IMR-90 (cell line): ENCODE data around the gene MYO1G.

Experiments
- BHLHE40 ChIP-seq: fragments of 150-350 bp; IDR thresholded peaks from 2 replicates; pipeline ENCODE4 v1.6.1; 2016; ENCODE audit warnings: mild to moderate bottlenecking, low read depth, low read length
- CEBPB ChIP-seq: IDR thresholded peaks from 2 replicates; pipeline ENCODE4 v1.6.1; 2012; ENCODE audit warnings: low read depth, low read length, improper control_type of control experiment
- CHD1 ChIP-seq: IDR thresholded peaks from 2 replicates; pipeline ENCODE4 v1.6.1; 2012; ENCODE audit warnings: low read depth, low read length, improper control_type of control experiment
- ELK1 ChIP-seq: fragments of 150-350 bp; IDR thresholded peaks from 2 replicates; pipeline ENCODE4 v1.6.1; 2016; ENCODE audit warnings: low read depth, mild to moderate bottlenecking, low read length, moderate library complexity, borderline replicate concordance
- FOS ChIP-seq: fragments of 150-350 bp; IDR thresholded peaks from 2 replicates; pipeline ENCODE4 v1.6.1; 2016; ENCODE audit warnings: low read depth, low read length
- MAFK ChIP-seq: IDR thresholded peaks from 2 replicates; pipeline ENCODE4 v1.6.1; 2012; ENCODE audit warnings: low read depth, low read length, improper control_type of control experiment
- MAZ ChIP-seq: IDR thresholded peaks from 2 replicates; pipeline ENCODE4 v1.6.1; 2012; ENCODE audit warnings: low read depth, mild to moderate bottlenecking, low read length, improper control_type of control experiment, moderate library complexity, borderline replicate concordance
- MXI1 ChIP-seq: IDR thresholded peaks from 2 replicates; pipeline ENCODE4 v1.6.1; 2012; ENCODE audit warnings: low read depth, mild to moderate bottlenecking, low read length, moderate library complexity, borderline replicate concordance
- POLR2A ChIP-seq: IDR thresholded peaks from 2 replicates; pipeline ENCODE4 v1.6.1; 2012; ENCODE audit warnings: mild to moderate bottlenecking, low read depth, low read length
- RFX5 ChIP-seq: IDR thresholded peaks from 2 replicates; pipeline ENCODE4 v1.8.0; 2012; ENCODE audit warnings: low read depth, mild to moderate bottlenecking, low read length, moderate library complexity
- SMC3 ChIP-seq: fragments of 150-350 bp; IDR thresholded peaks from 2 replicates; pipeline ENCODE4 v1.6.1; 2016; ENCODE audit warnings: low read depth, mild to moderate bottlenecking, antibody characterized with exemption, low read length, moderate library complexity
- USF2 ChIP-seq: fragments of 150-350 bp; IDR thresholded peaks from 2 replicates; pipeline ENCODE4 v1.6.1; 2017; ENCODE audit warnings: mild to moderate bottlenecking, antibody characterized with exemption, low read length, low read depth
- TF ChIP-seq, protein P1 (sequence below): conservative IDR thresholded peaks from 2 replicates; pipeline ENCODE4 v1.5.1; 2012; ENCODE audit warnings: mild to moderate bottlenecking, low read depth, low read length, improper control_type of control experiment

DNA sequence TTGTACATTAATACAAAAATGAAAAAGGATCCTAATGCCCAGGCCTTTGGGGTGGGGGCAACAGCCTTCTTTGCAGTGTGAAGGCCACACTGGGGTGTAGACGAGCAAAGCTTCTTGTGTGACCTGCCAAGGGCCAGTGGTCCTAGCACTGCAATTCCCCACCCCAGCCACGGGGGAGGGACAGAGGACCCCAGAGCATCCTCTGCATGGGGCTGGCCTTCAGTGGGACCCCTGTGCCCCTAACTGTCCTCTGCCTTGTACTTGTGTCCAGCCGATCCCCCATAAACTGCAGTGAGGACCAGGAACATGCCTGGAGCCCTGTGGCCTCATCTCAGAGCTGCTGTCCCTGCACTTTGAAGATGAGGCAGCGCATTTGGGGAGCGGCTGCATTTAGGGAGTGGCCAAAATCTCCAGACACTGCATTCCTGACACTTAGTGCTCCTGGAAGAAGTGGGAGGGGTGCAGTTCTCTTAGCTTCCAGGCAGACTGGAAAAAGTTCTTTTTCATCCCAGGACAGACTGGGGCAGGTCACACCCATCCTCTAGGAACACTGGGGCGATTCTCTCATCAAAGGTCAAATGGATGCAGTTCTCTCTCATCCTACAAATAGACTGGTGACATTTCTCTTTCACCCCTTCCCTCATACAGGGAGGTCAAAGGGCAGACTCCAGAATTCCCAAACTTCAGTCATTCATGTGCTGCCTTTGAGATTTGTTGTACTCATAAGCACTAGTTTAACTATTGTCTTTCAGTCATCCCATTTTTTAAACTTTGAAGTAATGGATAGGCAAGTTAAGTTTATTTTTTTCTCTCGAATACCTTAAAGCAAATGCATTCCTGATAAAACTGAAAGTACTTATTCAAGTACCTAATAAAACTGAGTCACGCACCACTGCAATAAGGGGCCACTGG is 922 bp upstream of the MYO1G start:
- no peak for TF ChIP-seq SMC3
- no peak for TF ChIP-seq BHLHE40
- TF ChIP-seq MAFK, result no peak
- TF ChIP-seq, protein P1, sequence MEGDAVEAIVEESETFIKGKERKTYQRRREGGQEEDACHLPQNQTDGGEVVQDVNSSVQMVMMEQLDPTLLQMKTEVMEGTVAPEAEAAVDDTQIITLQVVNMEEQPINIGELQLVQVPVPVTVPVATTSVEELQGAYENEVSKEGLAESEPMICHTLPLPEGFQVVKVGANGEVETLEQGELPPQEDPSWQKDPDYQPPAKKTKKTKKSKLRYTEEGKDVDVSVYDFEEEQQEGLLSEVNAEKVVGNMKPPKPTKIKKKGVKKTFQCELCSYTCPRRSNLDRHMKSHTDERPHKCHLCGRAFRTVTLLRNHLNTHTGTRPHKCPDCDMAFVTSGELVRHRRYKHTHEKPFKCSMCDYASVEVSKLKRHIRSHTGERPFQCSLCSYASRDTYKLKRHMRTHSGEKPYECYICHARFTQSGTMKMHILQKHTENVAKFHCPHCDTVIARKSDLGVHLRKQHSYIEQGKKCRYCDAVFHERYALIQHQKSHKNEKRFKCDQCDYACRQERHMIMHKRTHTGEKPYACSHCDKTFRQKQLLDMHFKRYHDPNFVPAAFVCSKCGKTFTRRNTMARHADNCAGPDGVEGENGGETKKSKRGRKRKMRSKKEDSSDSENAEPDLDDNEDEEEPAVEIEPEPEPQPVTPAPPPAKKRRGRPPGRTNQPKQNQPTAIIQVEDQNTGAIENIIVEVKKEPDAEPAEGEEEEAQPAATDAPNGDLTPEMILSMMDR, result no peak
- no peak for TF ChIP-seq RFX5
- TF ChIP-seq POLR2A, result no peak
- no peak for TF ChIP-seq ELK1
- TF ChIP-seq FOS, result no peak
- no peak for TF ChIP-seq MXI1
- no peak for TF ChIP-seq MAZ
- no peak for TF ChIP-seq CEBPB
- TF ChIP-seq CHD1, result no peak
- no peak for TF ChIP-seq USF2
